GM12878 (cell line): ENCODE results near the gene CHPF2.

Source experiments
- CTCF ChIP-seq, 3 experiments: IDR thresholded peaks in 2 of 3; conservative IDR thresholded peaks in 1 of 3; 2 replicates each; pipeline ENCODE4 v1.5.1; 2011; ENCODE audit warnings: low read depth in 3 of 3, low read length in 3 of 3, mild to moderate bottlenecking in 3 of 3, control low read depth in 2 of 3, moderate library complexity in 2 of 3, inconsistent platforms in 1 of 3, mixed read lengths in 1 of 3; ENCODE audit not compliant: control insufficient read depth in 2 of 3, insufficient read depth in 1 of 3; ENCODE audit errors: extremely low read depth in 1 of 3
- CUX1 ChIP-seq: IDR thresholded peaks from 2 replicates; pipeline ENCODE4 v1.6.1; 2012; ENCODE audit warnings: improper control_type of control experiment, low read depth, low read length; ENCODE audit not compliant: insufficient replicate concordance
- EP300 ChIP-seq, 2 experiments: fragments of 150-350 bp in 1 of 2; IDR thresholded peaks; 2 replicates each; pipeline ENCODE4 v1.6.1; 2011 to 2012; ENCODE audit warnings: low read depth in 2 of 2, low read length in 2 of 2, borderline replicate concordance in 1 of 2, improper control_type of control experiment in 1 of 2, inconsistent platforms in 1 of 2; ENCODE audit not compliant: control insufficient read depth in 1 of 2
- EZH2 ChIP-seq: IDR thresholded peaks from 2 replicates; pipeline ENCODE4 v1.6.1; 2012; ENCODE audit warnings: low read depth, mild to moderate bottlenecking, control low read depth, inconsistent platforms, low read length, borderline replicate concordance; ENCODE audit not compliant: control insufficient read depth
- FOXK2 ChIP-seq: fragments of 450-650 bp; IDR thresholded peaks from 2 replicates; pipeline ENCODE4 v1.6.1; 2017; ENCODE audit warnings: mild to moderate bottlenecking, moderate library complexity
- POLR2A ChIP-seq: IDR thresholded peaks from 2 replicates; pipeline ENCODE4 v1.6.1; 2011; ENCODE audit warnings: low read depth, mild to moderate bottlenecking, low read length
- POLR2AphosphoS5 ChIP-seq: IDR thresholded peaks from 2 replicates; pipeline ENCODE4 v1.6.1; 2011; ENCODE audit warnings: mild to moderate bottlenecking, low read length, inconsistent platforms
- SMAD5 ChIP-seq: IDR thresholded peaks from 2 replicates; pipeline ENCODE4 v1.6.1; 2016; ENCODE audit warnings: antibody characterized with exemption, low read depth
- SP1 ChIP-seq: IDR thresholded peaks from one replicate; pipeline ENCODE4 v1.6.1; 2011; ENCODE audit warnings: low read depth, low read length
- ZSCAN29 ChIP-seq: fragments of 450-650 bp; IDR thresholded peaks from 2 replicates; pipeline ENCODE4 v1.6.1; 2017; ENCODE audit warnings: mild to moderate bottlenecking, moderate library complexity

GRCh38 chr7:151280388-151281019 lies 48.2 kb downstream of the CHPF2 start:
- TF ChIP-seq POLR2A (no peak), EZH2 (no peak), SP1 (no peak), EP300 (IDR thresholded peaks at IDR 0.05; ENCODE audit: borderline replicate concordance in 1 of 2, control insufficient read depth in 1 of 2, low read depth in 2 of 2, low read length in 2 of 2) (no peak), FOXK2 (no peak), CUX1 (no peak), CTCF (IDR thresholded peaks at IDR 0.05 in 2 of 3, conservative IDR thresholded peaks at IDR 0.05 in 1 of 3; ENCODE audit: control insufficient read depth in 2 of 3, extremely low read depth in 1 of 3, insufficient read depth in 1 of 3, low read depth in 3 of 3, low read length in 3 of 3) (no peak), ZSCAN29 (no peak), POLR2AphosphoS5 (no peak), SMAD5 (no peak)
